Gastrocnemius medialis (tissue), 4 donors: Measurements from ENCODE around the gene CHERP. TPM values are rescaled to one million over a fixed set of nuclear protein-coding genes. Genes with fewer than 3 reads are reported as not detected.

Experiments
- ATAC-seq, 2 donors: fragments of 150-250 bp; one replicate each; pipeline ENCODE4 v1.9.1; 2016
- DNase-seq, 2 donors: peaks; one replicate each; pipeline ENCODE4 v3.0.0-alpha.2; 2019
- H3K27ac ChIP-seq, 4 donors: fragments of 200-600 bp; sonication (generic); 1 replicate in 1 of 4; 2 replicates in 3 of 4; pipeline ENCODE4 v1.5.1; 2016 to 2018; ENCODE audit warnings: mild to moderate bottlenecking in 2 of 4, moderate library complexity in 1 of 4
- H3K27me3 ChIP-seq, 3 donors: fragments of 200-600 bp; sonication (generic) in 2 of 3; 1 replicate in 1 of 3; 2 replicates in 2 of 3; pipeline versions ENCODE4 v1.5.1 to v1.6.0; 2016 to 2019; ENCODE audit warnings: mild to moderate bottlenecking in 1 of 3, moderate library complexity in 1 of 3
- H3K36me3 ChIP-seq, 2 donors: fragments of 200-600 bp; sonication (generic) in 1 of 2; one replicate each; pipeline ENCODE4 v1.5.1; 2017 to 2018
- H3K4me1 ChIP-seq, 2 donors: fragments of 200-600 bp; sonication (generic) in 1 of 2; one replicate each; pipeline ENCODE4 v1.5.1; 2016 to 2017; ENCODE audit warnings: mild to moderate bottlenecking in 2 of 2
- H3K4me3 ChIP-seq, 4 donors: fragments of 200-600 bp; sonication (generic) in 3 of 4; 1 replicate in 1 of 4; 2 replicates in 3 of 4; pipeline ENCODE4 v1.5.1; 2016 to 2019; ENCODE audit warnings: mild to moderate bottlenecking in 2 of 4
- H3K9me3 ChIP-seq, 3 donors: fragments of 200-600 bp; sonication (generic) in 2 of 3; 1 replicate in 1 of 3; 2 replicates in 2 of 3; pipeline ENCODE4 v1.5.1; 2016 to 2019
- CTCF ChIP-seq, 5 experiments: fragments of 450-650 bp in 3 of 5; fragments of 200-600 bp in 2 of 5; sonication (generic) in 2 of 5; IDR thresholded peaks in 4 of 5; conservative IDR thresholded peaks in 1 of 5; 1 replicate in 4 of 5; 2 replicates in 1 of 5; pipeline ENCODE4 v1.5.1; 2016 to 2019; ENCODE audit warnings: antibody characterized with exemption in 5 of 5, mild to moderate bottlenecking in 3 of 5, moderate library complexity in 3 of 5
- POLR2A ChIP-seq, 2 donors: fragments of 450-650 bp; IDR thresholded peaks; one replicate each; pipeline ENCODE4 v1.6.1; 2017; ENCODE audit warnings: antibody characterized with exemption in 2 of 2, mild to moderate bottlenecking in 2 of 2, moderate library complexity in 2 of 2
- in situ Hi-C, 4 donors: fragments of 200-750 bp; cut with MboI; loops; one replicate each; pipeline versions ENCODE4 v1.15.0 to v1.8.0; 2017; ENCODE audit warnings: low sequenced_read_pairs in 4 of 4
- intact Hi-C: fragments of 100-400 bp; cut with DNase I; formaldehyde crosslinking; loops from one replicate; pipeline ENCODE4 v1.15.1; 2023; ENCODE audit warnings: low total_unique reads
- total RNA-seq, 4 donors: library from RNA; depleted of rRNA; stranded (reverse); fragments of >200 nt; gene quantifications; one replicate each; pipeline versions ENCODE4 v1.1.0 to v1.2.3, GENCODE V29; 2016

Gene CHERP
- total RNA-seq, 4 donors from 2014 or later, result 7.4 to 12.1 (median 9.8) TPM

DNA sequence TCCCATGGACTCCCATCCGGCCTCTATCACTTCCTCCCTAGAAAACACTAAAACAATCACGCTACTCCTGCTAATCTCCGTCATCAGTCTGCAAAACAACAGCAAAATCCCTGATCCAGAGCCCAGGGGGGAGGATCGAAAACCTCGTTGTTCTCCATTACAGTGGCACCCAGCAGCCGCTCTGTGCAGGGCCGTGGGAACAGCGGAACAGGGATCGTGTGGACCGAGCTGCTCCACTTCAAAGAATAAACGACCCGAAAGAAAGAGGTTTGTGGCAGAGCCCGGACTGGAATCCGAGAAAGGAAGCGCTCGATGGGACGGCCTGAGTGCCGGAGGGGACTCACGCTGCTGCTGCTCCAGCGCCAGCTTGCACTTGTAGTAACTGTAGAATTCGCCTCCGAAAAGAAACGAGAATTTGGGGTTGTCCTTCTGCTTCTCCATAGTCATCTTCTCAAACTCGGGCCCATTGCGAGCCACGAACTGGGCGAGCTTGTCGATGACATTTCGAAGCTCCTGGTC lies 652 bp downstream of the CHERP start:
- H3K4me3 ChIP-seq, result peak overlapping the region; percentile 85 to 96 (median 90)
- peaks cover 0 to 9% of the 10 kb centered on the region in 2 donors for H3K36me3 ChIP-seq
- H3K27ac ChIP-seq, result peak overlapping the region; percentile 91 to 97 (median 92)
- TF ChIP-seq CTCF (IDR thresholded peaks at IDR 0.05 in 4 of 5, conservative IDR thresholded peaks at IDR 0.05 in 1 of 5) (no peak), POLR2A (IDR thresholded peaks at IDR 0.05) (no peak)
- ATAC-seq (no peak), DNase-seq (no peak)
- no peaks in the 10 kb centered on the region for H3K27me3 ChIP-seq
- in situ Hi-C loops, result loop anchor here in 1 of 4 donors (25.0 kb wide), 1 partner anchor 304 kb away; no protein-coding TSS in a partner anchor
- H3K4me1 ChIP-seq, result peaks cover 31 to 49% of the 10 kb centered on the region in 2 donors
- intact Hi-C loops, result loop anchor here (1.0 to 2.0 kb wide), 3 partner anchors 31 to 87 kb away; partner anchors contain the start of genes C19orf44, CALR3, MED26 and SLC35E1
- no peaks in the 10 kb centered on the region for H3K9me3 ChIP-seq

DNA sequence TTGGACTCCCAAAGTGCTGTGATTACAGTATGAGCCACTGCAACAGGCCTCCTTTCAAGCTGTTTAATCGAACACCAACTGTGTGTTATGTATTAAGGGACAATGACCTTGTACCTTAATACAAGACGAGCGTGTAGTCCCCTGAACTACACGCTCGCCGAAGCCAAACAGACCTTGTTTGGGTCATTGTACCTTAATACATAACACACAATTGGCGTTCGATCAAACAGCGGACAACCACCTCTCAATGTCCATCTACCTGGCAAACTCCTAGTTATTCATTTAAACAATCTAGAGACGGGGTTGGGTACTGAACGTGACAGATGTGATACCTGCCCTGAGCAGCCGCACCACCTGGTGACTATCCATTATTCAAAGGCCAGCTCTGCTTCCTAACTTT lies 1.3 kb downstream of the CHERP start:
- intact Hi-C loops (no loop called here), in situ Hi-C loops (loop anchor here in 1 of 4 donors (25.0 kb wide), 1 partner anchor 304 kb away; no protein-coding TSS in a partner anchor)
- H3K27me3 ChIP-seq, result no peaks in the 10 kb centered on the region
- peak overlapping the region in 2 of 4 donors; percentile 91 to 92 for H3K27ac ChIP-seq
- H3K9me3 ChIP-seq, result no peaks in the 10 kb centered on the region
- H3K4me1 ChIP-seq, result peaks cover 31 to 49% of the 10 kb centered on the region in 2 donors
- H3K4me3 ChIP-seq, result peak overlapping the region; percentile 85 to 96 (median 90)
- ATAC-seq, result no peak
- TF ChIP-seq CTCF (IDR thresholded peaks at IDR 0.05 in 4 of 5, conservative IDR thresholded peaks at IDR 0.05 in 1 of 5), result no peak
- TF ChIP-seq POLR2A (IDR thresholded peaks at IDR 0.05), result no peak
- H3K36me3 ChIP-seq, result peaks cover 0 to 14% of the 10 kb centered on the region in 2 donors
- no peak for DNase-seq

GRCh38 chr19:16537111-16537510 lies 5.1 kb downstream of the CHERP start:
- TF ChIP-seq CTCF (IDR thresholded peaks at IDR 0.05 in 4 of 5, conservative IDR thresholded peaks at IDR 0.05 in 1 of 5) (no peak), POLR2A (IDR thresholded peaks at IDR 0.05) (no peak)
- intact Hi-C loops (no loop called here), in situ Hi-C loops (loop anchor here in 1 of 4 donors (25.0 kb wide), 1 partner anchor 300 kb away; no protein-coding TSS in a partner anchor)
- Histone ChIP-seq H3K36me3 (peaks cover 0 to 52% of the 10 kb centered on the region in 2 donors), H3K9me3 (no peaks in the 10 kb centered on the region), H3K4me3 (no peak overlapping the region), H3K4me1 (peaks cover 19 to 31% of the 10 kb centered on the region in 2 donors), H3K27me3 (no peaks in the 10 kb centered on the region), H3K27ac (no peak overlapping the region)
- ATAC-seq, result no peak
- DNase-seq, result no peak

DNA sequence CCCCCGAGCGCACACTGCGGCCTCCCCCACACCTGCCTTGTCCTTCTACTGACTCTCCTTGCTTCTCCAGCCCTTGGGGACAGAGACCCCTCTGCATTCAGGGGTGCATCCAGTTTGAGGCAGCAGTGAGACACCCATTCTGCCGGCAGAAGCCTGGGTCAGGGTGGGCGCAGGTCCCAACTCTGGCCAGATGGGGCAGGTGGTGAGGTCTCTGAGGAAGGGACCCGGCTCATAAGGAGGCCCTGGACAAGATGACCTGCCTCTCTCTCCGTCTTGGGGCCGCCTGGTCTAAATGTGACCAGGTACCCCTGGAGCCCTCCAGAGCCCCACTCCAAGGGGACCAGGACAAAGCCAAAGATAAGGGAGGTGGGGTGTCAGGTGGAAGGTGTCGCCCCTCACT lies 6.1 kb downstream of the CHERP start:
- TF ChIP-seq POLR2A (IDR thresholded peaks at IDR 0.05), result no peak
- no peak for TF ChIP-seq CTCF (IDR thresholded peaks at IDR 0.05 in 4 of 5, conservative IDR thresholded peaks at IDR 0.05 in 1 of 5)
- ATAC-seq (no peak), DNase-seq (no peak)
- no peaks in the 10 kb centered on the region for H3K27me3 ChIP-seq
- H3K36me3 ChIP-seq, result peaks cover 0 to 62% of the 10 kb centered on the region in 2 donors
- in situ Hi-C loops, result loop anchor here in 1 of 4 donors (25.0 kb wide), 1 partner anchor 299 kb away; no protein-coding TSS in a partner anchor
- peaks cover 14 to 23% of the 10 kb centered on the region in 2 donors for H3K4me1 ChIP-seq
- H3K4me3 ChIP-seq, result no peak overlapping the region
- no peaks in the 10 kb centered on the region for H3K9me3 ChIP-seq
- no peak overlapping the region for H3K27ac ChIP-seq
- intact Hi-C loops, result no loop called here
